BE2C (cell line): ENCODE measurements around the gene CLIC4.

Experiments
- DNase-seq: peaks from one replicate; pipeline ENCODE4 v3.0.0-alpha.2; 2020
- H3K27me3 ChIP-seq: fragments of 250-450 bp; sonication (Bioruptor Pico); 2 replicates; pipeline ENCODE4 v1.5.1; 2020; ENCODE audit warnings: mild to moderate bottlenecking
- H3K36me3 ChIP-seq: fragments of 250-450 bp; sonication (Bioruptor Pico); 2 replicates; pipeline ENCODE4 v1.5.1; 2020; ENCODE audit warnings: mild to moderate bottlenecking
- H3K4me1 ChIP-seq: fragments of 250-450 bp; sonication (Bioruptor Pico); 2 replicates; pipeline ENCODE4 v1.5.1; 2020
- H3K4me3 ChIP-seq: 2 replicates; pipeline ENCODE4 v1.5.1; 2011; ENCODE audit warnings: low read depth, low read length
- H3K9me3 ChIP-seq: fragments of 250-450 bp; sonication (Bioruptor Pico); 2 replicates; pipeline ENCODE4 v1.5.1; 2020
- TF ChIP-seq, protein P1 (sequence below): IDR thresholded peaks from 2 replicates; pipeline ENCODE4 v1.5.1; 2012; ENCODE audit warnings: mild to moderate bottlenecking, low read depth, low read length

Gene CLIC4

DNA sequence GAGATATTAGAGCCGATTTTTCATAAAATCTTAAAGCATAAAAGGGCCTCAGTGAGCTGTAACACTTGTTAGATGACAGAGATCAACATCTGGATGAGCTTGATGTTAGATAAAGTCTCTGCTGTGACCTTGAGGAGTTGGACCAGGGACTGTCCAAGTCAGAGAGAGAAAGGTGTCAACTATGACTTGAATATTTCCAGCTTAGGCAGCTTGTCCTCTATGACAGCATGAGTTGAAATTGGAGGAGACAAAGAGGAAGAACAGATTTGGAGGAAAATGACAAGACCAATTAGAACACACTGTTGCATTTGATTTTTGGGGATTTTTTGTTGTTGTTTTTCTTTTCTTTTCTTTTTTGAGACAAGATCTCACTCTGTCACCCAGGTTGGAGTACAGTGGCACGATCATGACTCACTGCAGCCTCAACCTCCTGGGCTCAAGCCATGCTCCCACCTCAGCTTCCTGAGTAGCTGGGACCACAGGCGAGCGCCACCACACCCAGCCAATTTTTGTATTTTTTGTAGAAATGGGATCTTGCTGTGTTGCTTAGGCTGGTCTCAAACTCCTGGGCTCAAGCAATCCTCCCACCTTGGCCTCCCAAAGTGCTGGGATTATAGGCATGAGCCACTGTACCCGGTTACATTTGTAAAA lies 35.3 kb upstream of the CLIC4 start:
- Histone ChIP-seq H3K4me3 (no peak overlapping the region), H3K27me3 (no peaks in the 10 kb centered on the region), H3K4me1 (no peaks in the 10 kb centered on the region), H3K36me3 (no peaks in the 10 kb centered on the region), H3K9me3 (no peaks in the 10 kb centered on the region)
- DNase-seq: no peak
- TF ChIP-seq, protein P1, sequence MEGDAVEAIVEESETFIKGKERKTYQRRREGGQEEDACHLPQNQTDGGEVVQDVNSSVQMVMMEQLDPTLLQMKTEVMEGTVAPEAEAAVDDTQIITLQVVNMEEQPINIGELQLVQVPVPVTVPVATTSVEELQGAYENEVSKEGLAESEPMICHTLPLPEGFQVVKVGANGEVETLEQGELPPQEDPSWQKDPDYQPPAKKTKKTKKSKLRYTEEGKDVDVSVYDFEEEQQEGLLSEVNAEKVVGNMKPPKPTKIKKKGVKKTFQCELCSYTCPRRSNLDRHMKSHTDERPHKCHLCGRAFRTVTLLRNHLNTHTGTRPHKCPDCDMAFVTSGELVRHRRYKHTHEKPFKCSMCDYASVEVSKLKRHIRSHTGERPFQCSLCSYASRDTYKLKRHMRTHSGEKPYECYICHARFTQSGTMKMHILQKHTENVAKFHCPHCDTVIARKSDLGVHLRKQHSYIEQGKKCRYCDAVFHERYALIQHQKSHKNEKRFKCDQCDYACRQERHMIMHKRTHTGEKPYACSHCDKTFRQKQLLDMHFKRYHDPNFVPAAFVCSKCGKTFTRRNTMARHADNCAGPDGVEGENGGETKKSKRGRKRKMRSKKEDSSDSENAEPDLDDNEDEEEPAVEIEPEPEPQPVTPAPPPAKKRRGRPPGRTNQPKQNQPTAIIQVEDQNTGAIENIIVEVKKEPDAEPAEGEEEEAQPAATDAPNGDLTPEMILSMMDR: no peak

DNA sequence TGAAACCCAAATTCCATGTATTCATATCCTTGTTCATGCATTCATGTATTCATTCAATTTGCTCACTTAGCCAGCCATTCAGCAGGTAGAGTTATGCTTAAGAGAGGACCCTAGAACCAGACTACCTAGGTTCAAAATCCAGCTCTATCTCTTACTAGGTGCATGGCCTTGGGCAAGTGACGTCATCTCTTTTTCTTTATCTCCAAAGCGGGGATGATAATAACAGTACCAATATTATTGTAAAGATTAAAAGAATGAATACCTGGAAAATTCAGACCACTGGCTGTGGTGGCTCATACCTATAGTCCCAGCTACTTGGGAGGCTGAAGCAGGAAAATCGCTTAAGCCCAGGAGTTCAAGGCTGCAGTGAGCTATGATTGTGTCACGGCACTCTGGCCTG lies 33.9 kb upstream of the CLIC4 start:
- no peaks in the 10 kb centered on the region for H3K9me3 ChIP-seq

DNA sequence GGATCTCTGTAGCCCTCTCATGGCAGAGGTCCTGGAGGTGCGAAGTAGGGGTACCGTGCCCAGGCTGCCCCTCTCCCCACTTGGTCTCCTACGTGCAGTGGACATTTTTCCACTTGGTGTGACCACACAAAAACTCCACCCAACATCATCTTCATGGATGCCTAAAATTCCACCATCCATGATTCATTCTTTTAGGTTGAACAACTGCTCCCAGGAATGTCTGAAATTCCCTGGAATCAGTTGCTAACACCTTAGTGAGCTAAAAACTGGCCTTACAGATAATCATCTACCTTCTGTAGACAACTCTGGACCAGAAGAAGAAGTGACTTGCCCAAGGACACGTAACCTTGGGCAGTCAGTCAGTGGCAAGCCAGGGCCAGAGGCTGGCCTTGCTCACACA lies 32.1 kb upstream of the CLIC4 start:
- no peak overlapping the region for H3K4me3 ChIP-seq
- H3K36me3 ChIP-seq: no peaks in the 10 kb centered on the region
- H3K9me3 ChIP-seq: no peaks in the 10 kb centered on the region
- TF ChIP-seq, protein P1: no peak
- H3K4me1 ChIP-seq: no peaks in the 10 kb centered on the region
- DNase-seq: no peak
- no peaks in the 10 kb centered on the region for H3K27me3 ChIP-seq

More for the DNA sequence above, 33.9 kb upstream of the CLIC4 start:
- Histone ChIP-seq H3K4me1 (no peaks in the 10 kb centered on the region), H3K36me3 (no peaks in the 10 kb centered on the region), H3K4me3 (no peak overlapping the region), H3K27me3 (no peaks in the 10 kb centered on the region)
- TF ChIP-seq, protein P1: no peak
- DNase-seq: no peak

DNA sequence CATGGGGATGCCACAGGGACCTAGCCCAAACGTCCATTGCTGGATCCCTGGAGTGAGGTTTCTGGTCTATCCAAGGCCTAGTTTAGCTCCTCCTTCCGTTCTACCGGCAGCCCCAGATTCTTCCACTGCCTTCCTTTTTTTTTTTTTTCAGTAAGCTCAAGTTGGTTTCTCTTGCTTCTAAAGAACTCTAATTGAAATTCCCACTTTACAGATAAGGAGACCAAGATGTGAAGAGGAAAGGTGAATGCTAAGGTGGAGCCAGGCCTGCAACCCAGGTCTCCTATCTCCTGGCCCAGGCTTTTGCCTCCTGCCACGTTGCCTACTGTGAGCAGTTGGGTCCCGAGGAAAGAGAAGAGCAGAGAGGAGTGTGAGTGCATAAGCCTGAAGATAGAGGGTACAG lies 31.5 kb upstream of the CLIC4 start:
- Histone ChIP-seq H3K27me3 (no peaks in the 10 kb centered on the region), H3K9me3 (no peaks in the 10 kb centered on the region), H3K4me3 (no peak overlapping the region), H3K36me3 (no peaks in the 10 kb centered on the region), H3K4me1 (no peaks in the 10 kb centered on the region)
- TF ChIP-seq, protein P1: no peak
- DNase-seq: no peak

DNA sequence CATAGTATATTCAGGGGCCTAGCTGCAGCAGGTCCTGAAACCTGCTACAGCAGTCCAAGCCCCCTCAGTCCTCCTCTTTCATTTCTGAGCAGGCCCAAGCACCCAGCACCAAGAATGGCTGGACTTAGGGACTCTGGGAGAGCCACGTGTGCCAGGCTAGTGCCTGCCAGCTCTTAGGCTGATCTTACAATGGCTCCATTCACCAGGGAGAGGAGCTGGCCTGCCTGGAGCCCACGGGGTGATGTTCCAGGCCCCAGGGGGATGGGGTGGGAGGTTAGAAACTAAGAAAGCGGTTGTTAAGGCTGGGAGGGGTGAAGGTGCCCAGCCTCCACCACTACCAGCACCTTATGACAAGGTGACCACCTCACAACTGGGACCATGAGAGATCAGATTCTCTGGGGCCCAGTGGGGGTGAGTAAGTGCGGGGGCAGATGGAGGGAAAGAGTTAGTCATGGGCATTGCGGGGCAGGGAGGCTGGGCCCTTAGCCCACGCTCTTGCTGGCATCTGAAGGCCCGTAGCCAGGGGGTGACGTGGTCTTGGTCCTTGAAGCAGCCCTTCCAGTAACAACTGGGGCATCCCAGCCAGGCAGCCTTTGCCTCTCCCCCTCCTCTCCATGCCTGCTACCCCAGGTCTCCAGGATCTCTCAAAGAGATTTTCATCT lies 30.3 kb upstream of the CLIC4 start:
- TF ChIP-seq, protein P1: no peak
- Histone ChIP-seq H3K4me3 (no peak overlapping the region), H3K36me3 (no peaks in the 10 kb centered on the region), H3K27me3 (no peaks in the 10 kb centered on the region), H3K9me3 (no peaks in the 10 kb centered on the region), H3K4me1 (no peaks in the 10 kb centered on the region)
- no peak for DNase-seq

DNA sequence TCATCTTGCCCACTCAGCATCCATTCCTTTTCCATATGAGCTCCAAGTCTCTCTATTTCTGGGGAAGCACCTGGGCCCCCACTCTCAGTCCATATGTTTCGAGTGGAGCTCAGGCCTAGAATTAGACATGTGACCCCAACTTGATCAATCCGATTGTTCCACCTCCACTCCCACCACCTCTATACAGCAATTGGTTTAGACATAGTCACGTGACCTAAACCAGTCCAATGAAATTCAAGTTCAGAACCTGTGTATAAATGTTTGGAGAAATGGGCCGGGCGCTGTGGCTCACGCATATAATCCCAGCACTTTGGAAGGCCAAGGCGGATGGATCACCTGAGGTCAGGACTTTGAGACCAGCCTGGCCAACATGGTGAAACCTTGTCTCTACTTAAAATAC lies 29.6 kb upstream of the CLIC4 start:
- TF ChIP-seq, protein P1: no peak
- Histone ChIP-seq H3K9me3 (no peaks in the 10 kb centered on the region), H3K4me1 (no peaks in the 10 kb centered on the region), H3K36me3 (no peaks in the 10 kb centered on the region), H3K27me3 (no peaks in the 10 kb centered on the region), H3K4me3 (no peak overlapping the region)
- no peak for DNase-seq
